A549 (cell line): ENCODE results near the gene DUSP28. TPM values are rescaled to one million over a fixed set of nuclear protein-coding genes. Genes with fewer than 3 reads are reported as not detected.
A peak's percentile ranks its signal among the peaks of the same experiment; 100 is the strongest.

ENCODE experiments used
- ATAC-seq, 2 experiments: fragments of 200-7000 bp in 1 of 2; fragments of >200 bp in 1 of 2; cut with Nextera tagmentation in 1 of 2; cut with Tn5 transposase in 1 of 2; 3 replicates each; pipeline versions ENCODE4 v1.8.0 to v1.9.1; 2018 to 2020; ENCODE audit warnings: mild to moderate bottlenecking in 1 of 2, moderate library complexity in 1 of 2
- CTCF ChIA-PET: fragments of 300-600 bp; sonication (Branson Sonifier 250); formaldehyde crosslinking; extraction: SDS; loops from one replicate; lab custom pipeline; 2021; ENCODE audit warnings: antibody characterized with exemption, inconsistent platforms; lab: Yijun Ruan, JAX
- POLR2A ChIA-PET: fragments of 350-600 bp; formaldehyde crosslinking; extraction: SDS; loops from one replicate; lab custom pipeline; 2021; ENCODE audit warnings: antibody characterized with exemption, inconsistent platforms; lab: Yijun Ruan, JAX
- DNase-seq, 2 experiments: peaks; one replicate each; pipeline versions ENCODE4 v3.0.0 to v3.0.0-alpha.2; 2011 to 2016; ENCODE audit warnings: low read depth in 1 of 2, low spot score in 1 of 2
- FAIRE-seq: peaks from 2 replicates; lab custom pipeline; 2011; peaks lifted over from hg19 to GRCh38; lab: Jason Lieb, UNC
- H3K27ac ChIP-seq, 2 experiments: fragments of >200 bp; sonication (Bioruptor Twin); formaldehyde crosslinking; 3 replicates each; pipeline ENCODE4 v1.5.1; 2016 to 2017
- H3K4me1 ChIP-seq: fragments of >200 bp; sonication (Bioruptor Twin); formaldehyde crosslinking; 3 replicates; pipeline ENCODE4 v1.6.1; 2016
- H3K4me2 ChIP-seq: fragments of >200 bp; sonication (Bioruptor Twin); formaldehyde crosslinking; 3 replicates; pipeline ENCODE4 v1.6.1; 2016
- H3K4me3 ChIP-seq: fragments of >200 bp; sonication (Bioruptor Twin); formaldehyde crosslinking; 3 replicates; pipeline ENCODE4 v1.5.1; 2016
- H3K9me3 ChIP-seq: fragments of >200 bp; sonication (Bioruptor Twin); formaldehyde crosslinking; 3 replicates; pipeline ENCODE4 v1.6.1; 2016
- CBX2 ChIP-seq: fragments of 200-600 bp; sonication (generic); IDR thresholded peaks from 2 replicates; pipeline ENCODE4 v1.6.1; 2016; ENCODE audit warnings: low read depth, mild to moderate bottlenecking, borderline replicate concordance
- CEBPB ChIP-seq, 2 experiments: fragments of >200 bp in 1 of 2; sonication (Bioruptor Twin) in 1 of 2; formaldehyde crosslinking in 1 of 2; IDR thresholded peaks; 2 replicates each; pipeline ENCODE4 v1.6.1; 2012 to 2016
- ELK1 ChIP-seq: fragments of 150-350 bp; IDR thresholded peaks from 2 replicates; pipeline ENCODE4 v1.6.1; 2014; ENCODE audit warnings: low read depth, mild to moderate bottlenecking, low read length
- ESRRA ChIP-seq: fragments of 150-350 bp; IDR thresholded peaks from 2 replicates; pipeline ENCODE4 v1.6.1; 2014; ENCODE audit warnings: mild to moderate bottlenecking, low read length, borderline replicate concordance
- JUN ChIP-seq, 2 experiments: fragments of >200 bp; sonication (Bioruptor Twin); formaldehyde crosslinking; IDR thresholded peaks; 2 replicates in 1 of 2; 3 replicates in 1 of 2; pipeline ENCODE4 v1.6.1; 2016 to 2017
- MAX ChIP-seq: IDR thresholded peaks from 2 replicates; pipeline ENCODE4 v1.6.1; 2012
- RARB ChIP-seq: fragments of 250-450 bp; sonication (Bioruptor Pico); IDR thresholded peaks from 2 replicates; pipeline ENCODE4 v1.8.0; 2021; ENCODE audit warnings: mild to moderate bottlenecking, moderate library complexity
- SMC3 ChIP-seq: fragments of >200 bp; sonication (Bioruptor Twin); formaldehyde crosslinking; IDR thresholded peaks from 3 replicates; pipeline ENCODE4 v1.6.1; 2018; ENCODE audit warnings: inconsistent platforms
- TP53 ChIP-seq: fragments of 250-450 bp; sonication (Bioruptor Pico); IDR thresholded peaks from 2 replicates; pipeline ENCODE4 v1.5.0; 2021; ENCODE audit warnings: mild to moderate bottlenecking, moderate library complexity
- ZC3H11A ChIP-seq: fragments of 450-650 bp; IDR thresholded peaks from 2 replicates; pipeline ENCODE4 v1.6.1; 2014; ENCODE audit warnings: antibody characterized with exemption, mild to moderate bottlenecking
- WGBS: methylation state at CpG from one replicate; pipeline ENCODE4 v1.1.6; 2017; ENCODE audit errors: missing lambda C conversion rate; 5-methylcytosine and 5-hydroxymethylcytosine counted together
- polyA plus RNA-seq, 4 experiments: library from polyadenylated mRNA; depleted of rRNA in 3 of 4; stranded (reverse); fragments of >200 nt; fragmentation: RNase III in 1 of 4; extraction: RNeasy Plus Mini Kit Qiagen cat#74134 plus additional on column Dnase treatment in 1 of 4; gene quantifications; 2 replicates in 3 of 4; 3 replicates in 1 of 4; pipeline ENCODE4 v1.2.3, GENCODE V29; 2011 to 2017
- TF ChIP-seq, protein P1 (sequence below): fragments of >200 bp; sonication (Bioruptor Twin); formaldehyde crosslinking; IDR thresholded peaks from 3 replicates; pipeline ENCODE4 v1.6.1; 2016

The DUSP28 gene
- polyA plus RNA-seq, 2 of the 4 experiments (the other 2 are of a cell fraction): 5.2 to 14.3 TPM

DNA sequence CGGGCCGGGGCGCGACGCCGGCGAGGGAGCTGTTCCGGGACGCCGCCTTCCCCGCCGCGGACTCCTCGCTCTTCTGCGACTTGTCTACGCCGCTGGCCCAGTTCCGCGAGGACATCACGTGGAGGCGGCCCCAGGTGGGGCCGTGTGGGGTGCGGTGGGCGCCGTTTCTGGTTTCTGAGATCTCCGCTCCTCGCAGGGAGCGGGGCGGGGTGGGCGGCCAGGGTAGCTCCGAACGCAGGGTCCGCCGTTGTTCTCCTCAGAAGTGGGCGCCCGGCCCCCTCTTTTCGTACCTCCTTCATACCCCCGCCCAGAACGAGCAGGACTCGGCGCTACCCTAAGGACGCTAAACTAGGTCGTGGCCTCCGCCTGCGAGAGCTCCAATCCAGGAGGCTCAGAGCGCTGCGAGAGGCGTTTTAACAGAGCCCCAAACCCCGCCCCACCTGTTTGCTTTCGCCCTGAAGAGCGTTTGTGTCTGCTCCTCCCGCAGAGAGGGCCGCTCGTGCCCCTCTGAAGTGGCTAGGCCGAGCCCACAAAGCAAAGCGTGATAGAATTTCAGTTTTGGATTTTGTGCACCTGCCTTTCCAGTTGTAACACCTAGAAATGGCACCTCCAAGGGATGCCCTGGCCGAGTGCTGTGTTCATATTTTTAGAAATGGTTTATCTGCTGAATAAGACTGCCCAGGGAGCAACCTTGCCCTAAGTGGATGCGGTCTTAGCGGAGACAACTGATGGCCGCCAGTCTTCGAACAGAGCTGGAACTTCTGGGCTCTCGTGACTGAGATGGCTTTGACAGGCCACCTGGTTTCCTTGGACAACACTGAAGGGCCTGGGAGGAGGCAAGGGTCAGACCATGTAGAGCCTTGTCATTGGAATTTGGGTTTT is 27.0 kb downstream of the DUSP28 start:
- ChIA-PET POLR2A (interaction anchor here (0.6 to 3.2 kb wide), 14 partner anchors 11 to 728 kb away, joined by 3 to 38 read pairs (median 4); partner anchors contain the start of genes DUSP28, HDLBP, MTERF4 and PASK), CTCF (interaction anchor here (1.2 to 3.9 kb wide), 6 partner anchors 11 to 264 kb away, joined by 3 to 35 read pairs (median 5); partner anchors contain the start of gene RNPEPL1)
- TF ChIP-seq MAX: peak; percentile 8; the same call in 1 of the 2 replicates
- no peak for TF ChIP-seq ESRRA
- peaks cover 23% of the 10 kb centered on the region for H3K4me1 ChIP-seq
- DNase-seq: no peak
- peak overlapping the region; percentile 99 for H3K4me2 ChIP-seq
- no peaks in the 10 kb centered on the region for H3K9me3 ChIP-seq
- WGBS: 16% methylated on average over 32 of the region's 62 CpGs
- FAIRE-seq: no peak
- peak overlapping the region; percentile 82 for H3K4me3 ChIP-seq
- H3K27ac ChIP-seq: peak overlapping the region; percentile 95 to 96
- ATAC-seq: peak; percentile 41 to 59

DNA sequence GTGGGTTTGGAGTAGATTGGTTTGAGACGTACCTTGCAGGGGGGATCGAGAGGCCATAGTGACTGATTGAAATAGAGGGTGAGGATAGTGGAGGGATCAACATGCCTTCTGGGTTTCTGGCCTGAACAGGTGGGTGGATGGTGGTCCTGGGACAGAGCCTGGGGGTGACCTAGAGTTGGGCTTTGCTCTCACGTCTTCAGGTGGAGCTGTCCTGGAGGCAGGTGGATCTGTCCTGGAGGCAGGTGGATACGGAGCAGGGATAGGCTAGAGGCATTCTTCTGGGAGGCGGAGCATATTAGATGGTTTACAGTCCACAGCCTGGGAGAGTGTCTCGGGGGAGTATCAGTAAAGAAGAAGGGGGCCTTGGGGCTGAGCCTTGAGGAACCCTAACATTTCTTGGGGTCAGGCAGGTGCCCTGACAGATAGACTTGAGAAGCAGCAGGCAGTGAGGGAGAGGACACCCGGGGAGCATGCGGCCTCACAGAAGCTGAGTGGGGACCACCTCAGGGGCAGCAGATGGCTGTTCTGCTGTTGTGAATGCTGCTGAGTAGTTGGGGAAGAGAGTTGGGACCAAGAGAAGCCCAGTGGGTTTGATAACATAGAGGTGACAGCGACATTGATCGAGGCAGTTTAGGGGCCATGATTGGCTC is 28.0 kb downstream of the DUSP28 start:
- CTCF ChIA-PET: interaction anchor here (0.8 to 3.9 kb wide), 5 partner anchors 9 to 263 kb away, joined by 3 to 35 read pairs (median 3); no protein-coding TSS in a partner anchor
- no peak for FAIRE-seq
- Histone ChIP-seq H3K9me3 (no peaks in the 10 kb centered on the region), H3K4me3 (peak overlapping the region; percentile 82), H3K4me1 (peaks cover 23% of the 10 kb centered on the region), H3K4me2 (peak overlapping the region; percentile 99), H3K27ac (no peak overlapping the region)
- no peak for ATAC-seq
- no peak for DNase-seq
- WGBS: 92% methylated on average over 10 of the region's 10 CpGs
- POLR2A ChIA-PET: interaction anchor here (1.1 kb wide), 1 partner anchor 22 kb away, joined by 4 read pairs; no protein-coding TSS in a partner anchor
- TF ChIP-seq CBX2: no peak

GRCh38 chr2:240588669-240589068 is 28.5 kb downstream of the DUSP28 start:
- TF ChIP-seq SMC3: no peak
- no peak for TF ChIP-seq CEBPB (IDR thresholded peaks at IDR 0.05)
- no peak for TF ChIP-seq TP53
- TF ChIP-seq ZC3H11A: no peak
- no peak for TF ChIP-seq MAX
- 88% methylated on average over 4 of the region's 4 CpGs for WGBS
- Histone ChIP-seq H3K9me3 (no peaks in the 10 kb centered on the region), H3K4me2 (peak overlapping the region; percentile 99; the same call in 2 of the 3 replicates), H3K4me1 (peaks cover 23% of the 10 kb centered on the region), H3K27ac (no peak overlapping the region), H3K4me3 (no peak overlapping the region)
- ChIA-PET POLR2A (no interaction called here), CTCF (interaction anchor here (0.8 to 3.1 kb wide), 4 partner anchors 9 to 263 kb away, joined by 3 to 14 read pairs (median 3); no protein-coding TSS in a partner anchor)
- ATAC-seq (no peak), DNase-seq (no peak), FAIRE-seq (no peak)

DNA sequence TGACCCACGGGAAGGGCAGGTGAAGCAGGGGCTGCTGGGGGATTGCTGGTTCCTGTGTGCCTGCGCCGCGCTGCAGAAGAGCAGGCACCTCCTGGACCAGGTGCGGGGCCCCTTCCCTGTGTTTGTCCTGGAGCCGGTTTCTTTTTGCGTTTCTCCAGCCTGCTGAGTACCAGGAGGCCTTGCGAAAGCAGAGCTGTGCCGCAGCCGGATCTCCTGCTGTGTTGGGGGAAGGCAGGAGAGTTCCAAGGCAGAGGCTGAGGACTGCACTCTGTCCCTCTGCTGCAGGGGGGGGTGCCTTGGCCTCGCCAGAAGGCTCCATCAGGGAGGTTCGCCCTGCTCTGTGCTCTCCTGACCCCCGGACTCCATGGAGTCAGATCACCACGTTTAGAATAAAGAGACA is 29.2 kb downstream of the DUSP28 start:
- no peak overlapping the region for H3K27ac ChIP-seq
- ChIA-PET POLR2A (no interaction called here), CTCF (interaction anchor here (1.7 to 3.1 kb wide), 2 partner anchors 15 to 23 kb away, joined by 3 to 14 read pairs; no protein-coding TSS in a partner anchor)
- no peak for DNase-seq
- FAIRE-seq: no peak
- no peaks in the 10 kb centered on the region for H3K9me3 ChIP-seq
- TF ChIP-seq ESRRA (no peak), RARB (CRISPR knock-in tag) (no peak), JUN (IDR thresholded peaks at IDR 0.05) (no peak), ELK1 (no peak), CBX2 (no peak)
- TF ChIP-seq, protein P1, sequence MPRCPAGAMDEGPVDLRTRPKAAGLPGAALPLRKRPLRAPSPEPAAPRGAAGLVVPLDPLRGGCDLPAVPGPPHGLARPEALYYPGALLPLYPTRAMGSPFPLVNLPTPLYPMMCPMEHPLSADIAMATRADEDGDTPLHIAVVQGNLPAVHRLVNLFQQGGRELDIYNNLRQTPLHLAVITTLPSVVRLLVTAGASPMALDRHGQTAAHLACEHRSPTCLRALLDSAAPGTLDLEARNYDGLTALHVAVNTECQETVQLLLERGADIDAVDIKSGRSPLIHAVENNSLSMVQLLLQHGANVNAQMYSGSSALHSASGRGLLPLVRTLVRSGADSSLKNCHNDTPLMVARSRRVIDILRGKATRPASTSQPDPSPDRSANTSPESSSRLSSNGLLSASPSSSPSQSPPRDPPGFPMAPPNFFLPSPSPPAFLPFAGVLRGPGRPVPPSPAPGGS: no peak
- 83% methylated on average over 10 of the region's 14 CpGs for WGBS
- ATAC-seq: no peak
- H3K4me1 ChIP-seq: peaks cover 22% of the 10 kb centered on the region
- no peak overlapping the region for H3K4me3 ChIP-seq
- no peak overlapping the region for H3K4me2 ChIP-seq
